Right lung (tissue), 5 donors: ENCODE data around the gene RAD50. TPM values are rescaled to one million over a fixed set of nuclear protein-coding genes. Genes with fewer than 3 reads are reported as not detected.
"Not testable (repeated sequence)": the region's sequence is repeated elsewhere in the genome, so short reads cannot be mapped to it uniquely, and the experiment has no call there.

Experiments
- DNase-seq, 2 donors: peaks; one replicate each; pipeline ENCODE4 v3.0.0-alpha.2; 2013
- polyA plus RNA-seq, 5 donors: library from polyadenylated mRNA; unstranded; fragments of 120-200 nt; gene quantifications; one replicate each; pipeline versions ENCODE4 v1.2.1 to v1.2.3, GENCODE V29; 2013; ENCODE audit warnings: inconsistent platforms in 1 of 5, low replicate concordance in 1 of 5; ENCODE audit not compliant: insufficient read length in 5 of 5, insufficient read depth in 1 of 5

Gene RAD50
- polyA plus RNA-seq, 5 donors: 28.6 to 49.1 (median 38.7) TPM

DNA sequence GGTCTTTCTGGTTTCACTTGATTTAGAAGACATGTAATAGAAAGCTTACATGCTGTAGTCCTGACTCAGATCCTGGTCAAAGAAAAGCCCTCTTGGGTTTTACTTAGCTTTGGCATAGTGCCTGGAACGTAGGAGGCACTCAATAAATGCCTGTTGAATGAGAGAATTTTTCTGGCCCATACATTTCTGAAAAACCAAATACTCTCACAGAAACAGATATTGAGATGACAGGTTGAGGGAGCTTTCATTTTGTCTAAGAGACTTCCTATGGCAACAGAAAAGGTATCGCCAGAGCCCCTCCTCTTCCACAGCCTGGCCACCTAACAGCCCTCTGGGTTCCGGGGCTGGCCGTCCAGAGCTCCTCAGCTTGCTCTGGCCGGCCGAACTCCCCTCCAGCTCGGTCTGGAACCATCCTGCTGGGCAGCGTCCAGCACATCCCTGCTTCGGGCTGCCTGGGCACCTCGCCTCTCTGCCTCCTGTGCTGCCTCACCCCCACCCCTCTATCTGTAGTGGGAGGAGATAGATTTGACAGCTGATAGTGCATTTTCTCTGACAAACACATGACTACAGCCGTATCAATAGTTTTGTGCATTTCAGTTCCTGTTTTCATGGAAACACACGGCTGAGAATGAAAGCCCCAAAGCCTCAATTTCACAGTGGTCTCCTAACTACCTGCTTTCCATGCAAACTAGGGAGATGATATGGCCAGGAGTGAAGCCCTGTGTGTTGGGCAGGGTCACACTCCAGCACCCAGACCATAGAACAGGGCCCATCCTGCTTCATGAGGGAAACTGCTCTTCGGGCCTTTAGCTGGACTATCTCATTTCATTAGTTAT is 118.1 kb downstream of the RAD50 start:
- peak; percentile 36 to 39 for DNase-seq

DNA sequence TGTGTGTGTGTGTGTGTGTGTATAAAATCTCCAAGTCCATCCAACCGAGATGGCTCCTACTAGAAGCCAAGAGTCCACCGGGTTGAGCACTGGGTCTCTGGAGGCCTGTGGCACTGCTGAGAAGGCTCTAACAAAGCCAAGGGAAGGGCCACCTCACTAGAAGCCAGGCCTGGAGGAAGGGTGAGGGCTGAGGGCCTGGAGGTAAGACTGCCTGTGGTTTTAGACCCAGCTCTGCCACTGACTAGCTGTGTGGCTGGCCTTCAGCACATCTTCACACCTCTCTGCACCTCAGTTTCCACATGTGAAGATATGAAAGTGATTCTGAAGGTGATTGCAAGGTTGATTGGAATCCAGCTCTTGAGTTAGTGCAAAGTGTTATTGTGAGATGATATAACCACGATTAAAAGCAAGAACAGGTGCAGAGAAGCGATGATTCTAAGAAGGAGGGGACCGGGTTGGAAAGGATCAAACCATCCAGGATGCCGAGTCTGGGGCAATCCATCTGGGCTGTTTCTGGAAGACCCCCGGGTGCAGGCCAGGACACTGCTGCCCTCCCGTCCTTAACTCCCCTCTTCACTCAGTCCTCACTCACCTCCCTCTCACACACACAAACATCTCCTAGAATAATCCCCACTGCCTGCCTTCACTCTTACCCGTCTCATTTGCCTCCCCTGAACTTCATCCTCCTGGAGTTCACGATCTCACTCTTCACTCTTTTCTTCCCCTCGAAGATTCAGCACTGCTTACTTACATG is 119.3 kb downstream of the RAD50 start:
- no peak for DNase-seq

DNA sequence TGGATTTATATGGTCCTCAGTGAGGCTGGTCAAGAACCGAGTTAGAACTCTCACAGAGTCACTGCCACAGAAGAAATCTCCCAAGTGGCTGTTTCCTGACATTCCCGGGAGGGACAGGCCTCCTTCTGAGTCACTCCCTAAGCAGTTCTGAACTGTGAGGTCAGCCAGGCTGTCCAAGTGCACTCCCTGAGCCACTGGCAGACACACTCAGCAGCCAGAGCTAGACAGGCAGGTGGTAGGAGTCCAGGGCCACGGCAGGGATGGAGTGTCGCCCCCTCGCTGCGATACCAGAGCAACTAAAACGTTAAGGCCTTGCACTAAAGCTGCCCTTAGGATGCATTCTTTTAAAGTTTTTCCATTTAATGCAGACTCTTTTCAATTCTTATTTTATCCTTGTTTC is 120.4 kb downstream of the RAD50 start:
- DNase-seq: no peak

DNA sequence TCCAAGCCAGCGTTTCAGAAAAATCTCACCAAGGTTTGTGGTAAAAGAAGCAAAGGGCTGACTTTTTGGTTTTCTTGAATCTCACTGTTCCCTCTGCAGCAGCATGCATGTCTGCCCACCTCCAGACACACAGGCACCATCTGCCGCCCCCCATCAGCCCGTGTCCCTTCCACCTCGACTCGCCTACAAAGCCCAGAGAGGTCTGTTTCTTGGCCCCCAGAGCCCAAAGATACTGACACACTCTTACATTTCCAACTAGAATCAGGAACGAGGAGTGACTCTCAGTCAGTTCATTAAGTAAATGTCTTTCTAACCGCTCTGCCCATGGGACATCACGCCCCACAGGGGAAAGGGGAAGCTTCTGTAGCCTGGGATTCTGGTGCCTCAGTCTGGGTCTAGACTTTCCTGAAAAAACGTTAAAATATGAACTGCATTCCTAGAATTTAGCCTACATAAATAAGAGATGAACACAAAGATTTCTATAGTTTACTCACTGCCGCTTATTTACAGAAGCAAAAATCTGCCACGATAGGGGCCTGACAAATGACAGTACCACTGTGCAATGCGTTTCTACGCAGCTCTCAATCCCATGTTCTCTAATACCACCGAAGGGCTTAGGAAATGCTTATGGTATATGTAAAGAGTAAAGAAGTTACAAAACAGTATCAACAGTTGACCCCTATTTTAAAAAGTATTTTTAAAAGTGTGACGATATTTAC is 121.1 kb downstream of the RAD50 start:
- no peak for DNase-seq

DNA sequence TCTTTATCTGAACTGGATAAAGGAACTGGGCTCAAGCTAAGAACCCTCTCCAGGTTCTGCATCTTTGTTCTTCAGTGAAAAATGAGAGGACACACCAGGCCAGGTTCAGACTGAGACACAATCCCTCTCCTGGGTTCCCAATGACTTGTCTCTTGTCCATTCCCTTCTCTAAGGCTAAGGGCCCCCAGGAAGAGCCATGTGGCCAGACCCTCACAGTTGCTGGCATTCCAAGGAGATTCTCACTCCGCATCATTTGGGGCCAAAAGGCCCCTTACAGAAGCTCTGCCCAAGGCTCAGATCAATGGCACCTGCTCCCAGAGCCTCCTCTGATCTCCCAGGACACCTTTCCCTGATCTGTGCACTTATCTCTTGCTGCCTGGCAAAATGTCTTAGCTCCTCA is 122.0 kb downstream of the RAD50 start:
- DNase-seq: no peak

DNA sequence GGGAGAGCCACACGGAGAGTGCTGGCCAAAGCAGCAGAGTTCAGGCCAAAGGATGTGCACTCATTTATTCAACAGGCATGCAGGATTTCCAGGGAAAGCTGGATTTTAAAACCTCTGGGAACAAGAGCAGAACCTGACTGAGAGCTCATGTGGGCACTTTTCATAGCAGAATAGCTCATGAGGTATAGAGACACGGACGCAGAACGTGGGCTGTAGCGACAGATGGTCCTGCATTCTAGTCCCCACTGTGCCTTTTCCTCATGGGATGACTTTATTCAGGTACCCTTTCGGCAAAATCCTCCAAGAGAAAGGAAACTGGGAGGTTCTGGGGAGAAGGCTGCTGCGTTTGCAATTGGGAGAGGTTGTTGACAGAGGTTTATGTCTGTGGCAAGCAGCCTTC is 122.4 kb downstream of the RAD50 start:
- DNase-seq: no peak

DNA sequence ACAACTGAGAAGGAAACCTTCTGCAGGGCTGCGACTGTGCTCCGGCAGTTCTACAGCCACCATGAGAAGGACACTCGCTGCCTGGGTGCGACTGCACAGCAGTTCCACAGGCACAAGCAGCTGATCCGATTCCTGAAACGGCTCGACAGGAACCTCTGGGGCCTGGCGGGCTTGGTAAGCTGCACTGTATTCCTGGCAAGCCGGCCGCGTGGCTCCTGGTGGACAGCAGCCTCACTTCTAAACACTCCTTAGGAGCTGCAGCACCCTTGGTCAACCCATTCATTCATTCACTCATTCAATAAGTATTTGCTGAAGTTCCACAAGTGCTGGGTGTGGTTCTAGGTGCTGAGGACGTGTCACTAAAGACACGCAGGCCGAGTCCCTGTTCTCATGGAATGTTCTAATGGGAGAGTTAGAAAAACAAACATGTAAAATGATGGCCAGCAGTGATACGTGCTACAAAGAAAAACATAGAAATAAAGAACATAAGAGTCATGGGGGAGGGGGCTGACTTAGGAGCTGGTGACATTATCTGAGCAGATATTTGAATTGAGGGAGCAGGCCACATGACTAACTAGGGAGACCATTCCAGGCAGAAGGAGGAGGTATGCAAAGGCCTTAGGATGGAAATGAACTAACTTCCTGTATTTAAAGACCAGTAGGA is 123.1 kb downstream of the RAD50 start:
- DNase-seq: no peak

DNA sequence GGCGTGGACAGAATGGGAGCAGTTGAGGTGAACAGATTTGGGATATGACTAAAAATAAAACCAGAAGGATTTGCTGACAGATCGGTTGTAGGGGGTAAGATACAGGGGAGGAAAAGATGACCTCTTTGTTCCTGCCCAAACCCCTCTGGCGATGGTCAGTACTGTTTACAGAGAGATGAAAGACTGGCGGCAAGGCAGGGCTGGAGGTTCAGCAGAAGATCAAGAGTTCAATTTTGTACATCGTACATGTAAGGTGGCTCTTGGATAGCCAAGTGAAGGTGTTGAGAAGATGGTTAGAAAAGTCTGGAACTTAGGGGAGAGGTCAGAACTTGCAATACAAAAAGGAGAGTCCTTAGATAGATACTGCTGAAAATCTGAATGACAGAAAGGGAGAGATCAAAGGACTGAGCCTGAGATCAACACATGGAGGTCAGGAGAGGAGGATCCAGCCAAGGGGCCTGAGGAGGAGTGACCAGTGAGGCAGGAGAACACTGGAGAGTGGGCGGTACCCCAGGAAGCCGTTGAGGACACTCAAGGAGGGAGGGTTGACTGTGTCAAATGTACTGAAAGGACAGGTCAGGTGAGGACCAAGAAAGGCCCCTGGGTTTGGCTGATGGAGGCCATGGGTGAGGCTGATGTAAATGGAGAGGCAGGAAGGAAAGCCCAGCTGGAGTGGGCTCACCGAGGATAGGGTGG is 124.2 kb downstream of the RAD50 start:
- no peak for DNase-seq

DNA sequence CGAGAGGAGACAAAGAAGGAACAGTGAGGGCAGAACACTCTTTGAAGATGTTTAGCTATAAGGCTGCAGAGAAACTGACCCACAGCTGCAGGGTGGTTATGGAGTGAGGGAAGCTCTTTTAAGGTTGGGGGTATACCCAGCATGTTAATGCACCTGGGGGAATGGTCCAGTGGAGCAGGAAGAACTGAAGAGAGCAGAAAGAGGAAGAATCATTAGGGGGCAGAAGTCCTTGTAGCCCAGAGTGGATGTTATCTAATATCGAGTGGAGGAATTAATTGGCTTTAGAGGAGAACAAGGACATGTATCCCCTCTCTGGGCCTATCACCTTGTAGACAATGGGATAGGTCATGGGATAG is 124.7 kb downstream of the RAD50 start:
- DNase-seq: no peak

DNA sequence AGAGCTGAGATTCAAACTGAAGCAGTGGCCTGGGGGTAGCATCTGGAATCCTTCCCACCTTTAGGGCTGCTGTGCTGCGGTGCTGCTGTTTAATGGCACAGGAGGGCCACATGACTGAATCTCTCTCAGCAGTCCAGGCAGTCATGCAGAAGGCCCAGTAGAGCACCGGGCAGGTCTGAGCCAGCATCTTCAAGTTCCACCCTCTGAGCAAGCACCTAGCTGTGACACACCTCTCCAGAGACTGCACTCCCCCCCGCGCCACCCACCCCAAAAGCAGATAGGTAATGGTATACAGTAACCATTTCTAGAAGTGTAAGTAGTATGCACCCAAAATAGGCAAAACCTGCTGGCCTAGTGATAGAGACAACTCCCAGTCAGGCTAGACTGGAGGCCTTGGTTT is 125.2 kb downstream of the RAD50 start:
- DNase-seq: no peak

DNA sequence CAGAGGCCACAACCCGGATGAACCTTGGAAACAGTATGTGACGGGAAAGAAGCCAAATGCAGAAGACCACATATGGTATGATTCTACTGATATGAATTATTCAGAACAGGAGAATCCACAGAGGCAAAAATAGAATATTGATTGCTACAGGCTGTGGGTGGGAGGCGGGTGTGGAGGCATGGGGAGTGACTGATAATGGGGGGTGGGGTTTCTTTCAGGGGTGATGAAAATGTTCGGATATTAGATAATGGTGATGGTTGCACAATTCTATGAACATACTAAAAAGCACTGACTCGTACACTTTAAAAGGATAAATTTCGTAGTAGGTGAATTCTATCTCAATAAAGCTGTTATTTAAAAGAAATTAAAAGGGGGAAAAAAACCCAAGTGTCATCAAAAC is 127.7 kb downstream of the RAD50 start:
- DNase-seq: no peak

DNA sequence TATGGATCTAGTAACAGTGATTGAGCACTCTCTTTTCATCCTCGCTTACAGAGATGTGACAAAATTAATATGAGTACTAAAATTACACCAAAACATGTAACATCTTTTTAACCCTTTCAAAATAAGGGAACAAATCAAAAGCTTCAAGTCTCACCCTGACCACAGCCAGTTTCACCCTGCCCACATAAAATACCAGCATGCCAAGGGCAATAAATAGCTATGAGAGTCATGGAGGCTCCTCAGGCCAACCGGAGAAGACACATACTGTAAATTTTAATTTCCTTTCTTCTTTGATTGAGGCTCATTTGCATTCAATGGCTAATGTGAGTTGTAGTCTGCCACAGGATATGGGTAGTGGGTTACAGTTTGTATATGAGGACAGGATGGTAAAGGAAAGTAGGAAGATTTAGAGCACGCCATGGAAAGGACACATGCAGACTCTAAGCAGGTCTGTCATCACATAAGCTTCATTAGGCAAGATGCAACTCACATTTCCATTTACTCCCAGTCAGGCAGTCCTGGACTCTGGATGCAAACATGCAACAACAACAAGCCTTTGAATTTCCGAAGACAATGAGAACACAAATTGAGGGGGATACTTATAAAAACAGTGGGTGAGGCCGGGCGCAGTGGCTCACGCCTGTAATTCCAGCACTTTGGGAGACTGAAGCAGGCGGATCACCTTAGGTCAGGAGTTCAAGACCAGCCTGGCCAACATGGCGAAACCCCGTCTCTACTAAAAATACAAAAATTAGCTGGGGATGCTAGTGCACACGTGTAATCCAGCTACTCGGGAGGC is 128.3 kb downstream of the RAD50 start:
- DNase-seq: no peak

DNA sequence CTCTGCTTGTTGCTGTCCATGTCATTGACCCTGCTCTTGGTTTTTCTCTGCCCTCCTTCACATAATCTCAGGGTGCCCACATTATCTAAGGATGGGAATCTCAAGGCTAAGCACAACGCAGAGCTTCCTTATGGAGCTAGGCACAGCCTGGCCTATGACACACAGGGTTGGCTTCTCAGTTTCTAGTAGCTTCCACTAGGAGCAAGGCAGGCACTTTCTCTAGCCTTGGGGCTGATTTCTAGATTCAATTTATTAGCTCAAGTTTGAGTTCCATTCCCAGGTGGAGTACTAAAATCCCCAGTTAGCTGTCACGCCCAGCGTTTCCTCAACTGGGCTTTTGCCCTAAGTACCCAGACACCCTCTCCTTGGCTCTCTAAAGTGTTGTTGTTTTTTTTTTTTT is 129.4 kb downstream of the RAD50 start:
- DNase-seq: no peak

DNA sequence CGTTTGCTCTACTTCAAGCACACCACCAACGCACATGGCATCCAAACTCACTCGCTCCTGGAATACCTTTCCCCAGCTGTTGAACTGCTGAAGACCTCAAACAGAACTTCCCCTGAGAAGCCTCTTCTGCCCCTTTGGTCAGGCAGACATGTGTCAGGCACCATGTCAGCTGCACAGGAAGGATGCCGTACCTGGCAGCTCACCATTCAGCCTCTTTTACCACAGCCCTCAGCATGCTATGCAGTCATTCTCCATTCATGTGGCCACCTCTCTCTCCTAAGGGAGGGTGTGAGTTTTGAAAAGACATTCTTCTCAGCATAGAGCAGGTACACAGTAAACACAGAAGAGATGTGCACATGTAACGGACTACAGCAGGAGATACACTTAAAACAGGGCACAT is 131.2 kb downstream of the RAD50 start:
- no peak for DNase-seq

DNA sequence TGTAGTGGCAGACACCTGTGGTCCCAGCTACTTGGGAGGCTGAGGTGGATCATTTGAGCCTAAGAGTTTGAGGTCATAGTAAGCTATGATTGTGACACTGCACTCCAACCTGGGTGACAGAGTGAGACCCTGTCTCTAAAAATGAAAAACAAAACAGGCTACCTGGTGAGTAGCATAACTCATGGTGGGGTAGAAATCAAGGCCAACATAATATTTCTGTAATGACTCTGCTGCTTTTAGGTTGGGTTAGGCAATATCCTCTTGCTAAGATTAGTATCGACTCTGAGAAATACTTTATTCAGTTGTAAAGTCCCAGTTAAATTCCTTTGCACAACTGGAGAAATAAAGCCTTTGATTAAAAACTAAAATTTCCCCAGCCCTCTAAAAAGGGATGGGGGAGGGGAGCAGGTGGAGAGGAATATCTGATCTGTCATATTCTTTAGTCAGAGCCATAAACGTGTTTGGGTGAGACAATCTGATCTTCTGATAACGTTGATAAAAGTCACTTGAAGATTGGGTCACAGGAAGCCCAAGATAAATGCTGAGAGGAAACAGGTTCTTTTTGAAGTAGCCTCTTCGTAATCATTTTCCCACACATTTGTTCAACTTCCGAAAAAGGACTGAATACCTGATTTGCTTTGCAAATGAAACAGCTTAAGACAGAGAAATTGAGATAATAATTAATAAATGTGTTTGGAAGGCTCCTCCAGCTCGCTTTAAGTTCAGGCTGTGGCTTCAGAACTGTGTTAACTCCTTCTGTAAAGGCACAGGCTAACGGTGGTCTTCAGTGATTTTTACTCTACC is 132.0 kb downstream of the RAD50 start:
- DNase-seq: no peak

DNA sequence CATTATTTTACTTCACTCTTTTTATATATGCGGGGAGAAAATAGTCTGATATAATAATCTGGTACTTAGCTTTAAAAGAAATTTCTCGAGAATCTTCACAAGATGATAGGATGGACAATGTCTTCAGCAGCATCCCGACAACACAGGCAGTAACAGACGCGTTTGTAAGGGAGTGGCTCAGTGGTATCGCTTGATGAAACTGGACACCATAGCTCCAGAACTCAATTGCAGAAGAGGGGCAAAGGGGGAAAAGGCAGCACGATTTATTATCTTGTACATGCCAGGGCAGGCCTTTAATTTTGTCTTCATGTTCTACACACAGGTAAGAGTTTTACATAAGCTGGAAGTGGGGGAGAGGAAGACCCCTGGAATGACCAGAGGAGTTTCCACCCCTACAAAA is 132.7 kb downstream of the RAD50 start:
- DNase-seq: no peak

DNA sequence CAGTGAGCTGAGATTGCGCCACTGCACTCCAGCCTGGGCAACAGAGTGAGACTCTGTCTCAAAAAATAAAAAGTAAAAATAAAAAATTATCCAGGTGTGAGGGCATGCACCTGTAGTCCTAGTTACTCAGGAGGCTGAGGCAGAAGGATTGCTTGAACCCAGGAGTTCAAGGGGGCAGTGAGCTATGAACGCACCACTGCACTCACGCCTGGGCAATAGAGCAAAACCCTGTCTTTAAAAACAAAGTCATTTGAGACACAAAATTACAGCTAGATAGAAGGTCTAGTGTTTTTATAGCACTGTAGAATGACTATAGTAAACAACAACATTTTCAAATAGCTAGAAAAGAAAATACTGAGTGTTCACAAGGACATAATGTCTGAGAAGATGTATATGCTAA is 133.4 kb downstream of the RAD50 start:
- no peak for DNase-seq

DNA sequence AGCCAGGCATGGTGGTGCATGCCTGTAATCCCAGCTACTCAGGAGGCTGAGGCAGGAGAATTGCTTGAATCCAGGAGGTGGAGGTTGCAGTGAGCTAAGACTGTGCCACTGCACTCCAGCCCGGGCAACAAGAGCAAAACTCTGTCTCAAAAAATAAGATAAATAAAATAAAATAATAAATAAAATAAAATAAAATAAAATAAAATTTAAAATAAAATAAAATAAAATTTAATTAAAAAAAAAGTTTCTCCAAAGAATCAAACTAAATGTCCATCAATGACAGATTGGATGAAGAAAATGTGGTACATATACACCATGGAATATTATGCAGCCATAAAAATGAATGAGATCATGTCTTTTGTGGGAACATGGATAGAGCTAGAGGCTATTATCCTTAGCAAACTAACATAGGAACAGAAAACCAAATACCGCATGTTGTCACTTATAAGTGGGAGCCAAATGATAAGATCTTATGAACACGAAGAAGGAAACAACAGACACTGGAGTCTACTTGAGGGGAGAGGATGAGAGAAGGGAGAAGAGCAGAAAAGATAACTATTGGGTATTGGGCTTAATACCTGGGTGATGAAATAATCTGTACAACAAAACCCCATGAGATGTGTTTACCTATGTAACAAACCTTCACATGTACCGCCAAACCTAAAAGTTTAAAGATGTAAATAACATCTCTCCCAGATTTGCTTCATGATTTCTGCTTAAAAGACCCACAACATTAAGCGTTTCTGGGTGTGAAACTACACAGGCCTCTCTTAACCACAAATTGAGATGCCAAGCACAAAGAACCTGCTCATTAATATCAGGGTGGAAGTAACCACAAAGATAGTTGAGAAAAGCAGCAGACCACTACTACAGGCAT is 135.2 kb downstream of the RAD50 start:
- not testable (repeated sequence) for DNase-seq

DNA sequence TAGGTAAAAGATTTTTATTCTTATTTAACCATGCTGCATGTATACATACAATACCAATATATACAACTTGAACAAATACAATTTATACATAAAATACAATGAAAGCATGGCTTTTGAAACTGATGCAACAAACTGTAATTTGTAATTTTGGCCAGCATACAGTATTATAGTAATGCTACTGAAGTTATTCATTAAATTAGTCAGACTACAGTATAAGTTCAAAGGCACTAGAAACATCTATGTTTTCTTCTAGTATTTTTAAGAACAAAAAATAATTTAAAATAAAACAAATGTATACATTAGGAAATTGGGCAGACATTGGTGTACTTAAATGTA is 135.8 kb downstream of the RAD50 start:
- no peak for DNase-seq
